K562 (cell line): Measurements from ENCODE around the gene MS4A4E. TPM values are rescaled to one million over a fixed set of nuclear protein-coding genes. Genes with fewer than 3 reads are reported as not detected.
A peak's percentile ranks its signal among the peaks of the same experiment; 100 is the strongest.

Experiments used
- ATAC-seq: fragments of 200-7000 bp; cut with Tn5 transposase; 3 replicates; pipeline ENCODE4 v1.9.1; 2020; ENCODE audit warnings: moderate library complexity
- BruUV-seq: library from RNA; stranded (reverse); fragments of 400-500 nt; replicated peaks from 2 replicates; lab custom pipeline; 2021; lab: Mats Ljungman, UMichigan
- CTCF ChIA-PET: fragments of 300-600 bp; formaldehyde crosslinking; extraction: SDS; loops from one replicate; lab custom pipeline; 2021; ENCODE audit warnings: low intra/inter-chr PET ratio; lab: Yijun Ruan, JAX
- POLR2A ChIA-PET: fragments of 300-600, 350-650 bp; sonication (Branson Sonifier 250); formaldehyde crosslinking; extraction: SDS; loops from one replicate; lab custom pipeline; 2021; ENCODE audit warnings: antibody characterized with exemption, inconsistent platforms; lab: Yijun Ruan, JAX
- DNase-seq, 4 experiments: peaks; one replicate each; pipeline versions ENCODE4 v3.0.0 to v3.0.0-alpha.2; 2011 to 2018; ENCODE audit warnings: low spot score in 3 of 4, mixed read lengths in 3 of 4; ENCODE audit errors: extremely low read depth in 1 of 4
- FAIRE-seq: peaks from 2 replicates; lab custom pipeline; 2011; peaks lifted over from hg19 to GRCh38; lab: Jason Lieb, UNC
- H2AFZ ChIP-seq: 2 replicates; pipeline ENCODE4 v1.6.0; 2011; ENCODE audit warnings: low read depth, low read length, control low read depth, inconsistent platforms
- H3K27ac ChIP-seq: fragments of 200-600 bp; 3 replicates; pipeline ENCODE4 v1.8.0; 2011; ENCODE audit warnings: low read depth, mild to moderate bottlenecking, control low read depth, inconsistent platforms, low read length, moderate library complexity, mixed read lengths; ENCODE audit errors: extremely low read depth
- H3K27me3 ChIP-seq, 2 experiments: fragments of 300-600 bp in 1 of 2; 2 replicates in 1 of 2; 3 replicates in 1 of 2; pipeline versions ENCODE4 v1.6.0 to v1.8.0; 2011; ENCODE audit warnings: inconsistent platforms in 2 of 2, low read length in 2 of 2, mild to moderate bottlenecking in 1 of 2, mixed read lengths in 1 of 2, moderate library complexity in 1 of 2; ENCODE audit not compliant: control insufficient read depth in 2 of 2, insufficient read depth in 2 of 2
- H3K36me3 ChIP-seq: fragments of 300-600 bp; 3 replicates; pipeline ENCODE4 v1.8.0; 2011; ENCODE audit warnings: mild to moderate bottlenecking, low read length, inconsistent platforms; ENCODE audit not compliant: control insufficient read depth, insufficient read depth
- H3K4me1 ChIP-seq, 2 experiments: fragments of 200-600 bp in 1 of 2; replicated peaks in 1 of 2; 2 replicates in 1 of 2; 3 replicates in 1 of 2; pipeline versions ENCODE4 v1.5.1 to v1.8.0; 2011; ENCODE audit warnings: inconsistent platforms in 2 of 2, low read length in 2 of 2, mild to moderate bottlenecking in 1 of 2, mixed read lengths in 1 of 2, moderate library complexity in 1 of 2; ENCODE audit not compliant: control insufficient read depth in 2 of 2, insufficient read depth in 2 of 2
- H3K4me2 ChIP-seq: 2 replicates; pipeline ENCODE4 v1.6.1; 2011; ENCODE audit warnings: low read length, control low read depth, inconsistent platforms, mixed read lengths; ENCODE audit not compliant: insufficient read depth
- H3K4me3 ChIP-seq: fragments of 200-600 bp; sonication (generic), shearing (Covaris generic); 2 replicates; pipeline ENCODE4 v1.5.1; 2016; ENCODE audit warnings: control low read depth, inconsistent platforms
- H3K79me2 ChIP-seq: fragments of 200-600 bp; 3 replicates; pipeline ENCODE4 v1.8.0; 2011; ENCODE audit warnings: low read length, inconsistent platforms; ENCODE audit not compliant: control insufficient read depth, insufficient read depth
- H3K9ac ChIP-seq, 2 experiments: 2 replicates each; pipeline versions ENCODE4 v1.6.0 to v1.6.1; 2011; ENCODE audit warnings: low read depth in 2 of 2, low read length in 2 of 2, control low read depth in 1 of 2, inconsistent platforms in 1 of 2, mild to moderate bottlenecking in 1 of 2, mixed read lengths in 1 of 2; ENCODE audit not compliant: insufficient read depth in 1 of 2
- H3K9me1 ChIP-seq: one replicate; pipeline ENCODE4 v1.6.0; 2011; ENCODE audit warnings: inconsistent platforms, mild to moderate bottlenecking, low read length, moderate library complexity; ENCODE audit not compliant: control insufficient read depth, insufficient read depth
- H3K9me3 ChIP-seq: replicated peaks from 2 replicates; pipeline ENCODE4 v1.5.1; 2011; ENCODE audit warnings: low read depth, low read length, inconsistent platforms; ENCODE audit not compliant: control insufficient read depth, insufficient read depth
- H4K20me1 ChIP-seq: replicated peaks from 2 replicates; pipeline ENCODE4 v1.6.1; 2011; ENCODE audit warnings: low read length, inconsistent platforms, mixed read lengths; ENCODE audit not compliant: control insufficient read depth, insufficient read depth
- GTF2A2 ChIP-seq: IDR thresholded peaks from 2 replicates; pipeline ENCODE4 v1.6.1; 2016; ENCODE audit warnings: mild to moderate bottlenecking, missing genetic modification characterization, missing compliant biosample characterization
- HOXB6 ChIP-seq: fragments of 250-450 bp; sonication (Bioruptor Pico); IDR thresholded peaks from 2 replicates; pipeline ENCODE4 v1.5.1; 2022; ENCODE audit warnings: mild to moderate bottlenecking, borderline replicate concordance
- MIER1 ChIP-seq: fragments of 450-650 bp; IDR thresholded peaks from 2 replicates; pipeline ENCODE4 v1.6.1; 2016; ENCODE audit warnings: antibody characterized with exemption, mild to moderate bottlenecking, low read depth
- NCOA2 ChIP-seq, 2 experiments: fragments of 450-650 bp; IDR thresholded peaks; 2 replicates each; pipeline ENCODE4 v1.6.1; 2018; ENCODE audit warnings: mild to moderate bottlenecking in 2 of 2, moderate library complexity in 1 of 2; ENCODE audit not compliant: partially characterized antibody in 2 of 2
- RFX1 ChIP-seq: fragments of 450-650 bp; IDR thresholded peaks from 2 replicates; pipeline ENCODE4 v1.6.1; 2016; ENCODE audit warnings: mild to moderate bottlenecking, moderate library complexity
- ZNF263 ChIP-seq: sonication (generic); formaldehyde crosslinking; IDR thresholded peaks from 2 replicates; pipeline ENCODE4 v1.8.0; 2022; ENCODE audit warnings: mild to moderate bottlenecking, missing genetic modification reagents, borderline replicate concordance
- WGBS: fragments of 100-300 bp; shearing (Covaris generic); methylation state at CpG from one replicate; pipeline ENCODE4 v1.1.6; 2016; ENCODE audit warnings: low coverage, mixed read lengths; ENCODE audit not compliant: insufficient coverage; ENCODE audit errors: missing lambda C conversion rate; 5-methylcytosine and 5-hydroxymethylcytosine counted together
- in situ Hi-C: fragments of 300-500 bp; cut with MboI; formaldehyde crosslinking; loops from 4 replicates; pipeline ENCODE4 v1.15.0; 2018; ENCODE audit warnings: inconsistent platforms, mixed read lengths
- intact Hi-C: fragments of 100-400 bp; cut with micrococcal nuclease; formaldehyde crosslinking; loops from 2 replicates; pipeline ENCODE4 v1.14.2; 2022
- polyA plus RNA-seq, 8 experiments: library from polyadenylated mRNA; depleted of rRNA in 4 of 8; stranded (reverse) in 5 of 8; unstranded in 3 of 8; fragments of >200 nt; fragmentation: Nextera tagmentation in 2 of 8; fragmentation: Illumina TruSeq in 1 of 8; extraction: Ambion mirVana in 2 of 8; extraction: Trizol in 1 of 8; gene quantifications; 2 replicates each; pipeline versions ENCODE4 v1.2.1 to v1.2.3, GENCODE V29; 2011 to 2014; ENCODE audit warnings: inconsistent platforms in 1 of 8, missing spikeins in 1 of 8
- total RNA-seq, 7 experiments: library from RNA; depleted of rRNA in 6 of 7; stranded (reverse); fragments of >200 nt in 6 of 7; fragmentation: Illumina TruSeq in 2 of 7; extraction: Trizol in 2 of 7; gene quantifications; 2 replicates each; pipeline versions ENCODE4 v1.2.1 to v1.2.3, GENCODE V29; 2011 to 2021; ENCODE audit warnings: low replicate concordance in 1 of 7
- TF ChIP-seq, protein P1 (sequence below), 2 experiments: fragments of 200-800 bp in 1 of 2; sonication (Bioruptor generic) in 1 of 2; sonication (generic) in 1 of 2; formaldehyde crosslinking in 1 of 2; IDR thresholded peaks in 1 of 2; conservative IDR thresholded peaks in 1 of 2; 2 replicates each; pipeline versions ENCODE4 v1.5.0 to v1.6.1; 2016 to 2020; ENCODE audit warnings: missing compliant biosample characterization in 1 of 2, missing genetic modification characterization in 1 of 2, missing genetic modification reagents in 1 of 2

Gene MS4A4E
- total and polyA plus RNA-seq, 9 of the 15 experiments (the other 6 are each of a cell fraction or from before 2014, with no cell fraction given): 0.11 to 0.81 (median 0.36) TPM; not detected in 2

DNA sequence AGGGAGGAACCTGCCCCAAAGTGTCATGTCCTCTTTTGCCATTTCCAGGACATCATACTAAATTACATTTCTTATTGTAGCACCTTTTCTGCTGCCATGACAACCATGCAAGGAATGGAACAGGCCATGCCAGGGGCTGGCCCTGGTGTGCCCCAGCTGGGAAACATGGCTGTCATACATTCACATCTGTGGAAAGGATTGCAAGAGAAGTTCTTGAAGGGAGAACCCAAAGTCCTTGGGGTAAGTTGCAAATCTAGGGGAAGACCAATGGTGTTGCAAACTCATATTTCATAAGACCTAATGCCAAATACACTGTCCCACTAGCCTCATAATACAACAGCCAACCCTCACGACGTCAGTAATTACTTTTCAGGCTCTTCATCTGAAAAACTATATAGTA is 49.2 kb upstream of the MS4A4E start:
- no peak for TF ChIP-seq ZNF263
- TF ChIP-seq, protein P1, sequence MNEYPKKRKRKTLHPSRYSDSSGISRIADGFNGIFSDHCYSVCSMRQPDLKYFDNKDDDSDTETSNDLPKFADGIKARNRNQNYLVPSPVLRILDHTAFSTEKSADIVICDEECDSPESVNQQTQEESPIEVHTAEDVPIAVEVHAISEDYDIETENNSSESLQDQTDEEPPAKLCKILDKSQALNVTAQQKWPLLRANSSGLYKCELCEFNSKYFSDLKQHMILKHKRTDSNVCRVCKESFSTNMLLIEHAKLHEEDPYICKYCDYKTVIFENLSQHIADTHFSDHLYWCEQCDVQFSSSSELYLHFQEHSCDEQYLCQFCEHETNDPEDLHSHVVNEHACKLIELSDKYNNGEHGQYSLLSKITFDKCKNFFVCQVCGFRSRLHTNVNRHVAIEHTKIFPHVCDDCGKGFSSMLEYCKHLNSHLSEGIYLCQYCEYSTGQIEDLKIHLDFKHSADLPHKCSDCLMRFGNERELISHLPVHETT (CRISPR knock-in tag; conservative IDR thresholded peaks at IDR 0.05 in 1 of 2, IDR thresholded peaks at IDR 0.05 in 1 of 2): no peak
- TF ChIP-seq NCOA2 (IDR thresholded peaks at IDR 0.05; ENCODE audit: partially characterized antibody in 2 of 2): no peak
- no peak for TF ChIP-seq GTF2A2 (tag)
- no peak for TF ChIP-seq MIER1
- no peak for TF ChIP-seq HOXB6
- TF ChIP-seq RFX1: peak; percentile 19; the same call in 1 of the 2 replicates
- no peaks in the 10 kb centered on the region for H3K79me2 ChIP-seq
- H4K20me1 ChIP-seq: no peaks in the 10 kb centered on the region
- H3K9me3 ChIP-seq: no peaks in the 10 kb centered on the region
- H3K9me1 ChIP-seq: no peaks in the 10 kb centered on the region
- H3K36me3 ChIP-seq: no peaks in the 10 kb centered on the region
- WGBS: 3% methylated on average over 2 of the region's 2 CpGs
- H3K27me3 ChIP-seq: no peaks in the 10 kb centered on the region
- no peak for FAIRE-seq
- ChIA-PET CTCF (no interaction called here), POLR2A (no interaction called here)
- DNase-seq: no peak
- H3K4me2 ChIP-seq: no peak overlapping the region
- no peak overlapping the region for H3K27ac ChIP-seq
- no TSS peak for BruUV-seq
- intact Hi-C loops (no loop called here), in situ Hi-C loops (no loop called here)
- no peak for ATAC-seq
- no peak overlapping the region for H2AFZ ChIP-seq
- H3K9ac ChIP-seq: no peak overlapping the region
- no peak overlapping the region for H3K4me3 ChIP-seq
- no peaks in the 10 kb centered on the region for H3K4me1 ChIP-seq
